ENCODE data around the gene DAZAP2. TPM values are rescaled to one million over a fixed set of nuclear protein-coding genes. Genes with fewer than 3 reads are reported as not detected.
A peak's percentile ranks its signal among the peaks of the same experiment; 100 is the strongest.
"Not testable (repeated sequence)": the region's sequence is repeated elsewhere in the genome, so short reads cannot be mapped to it uniquely, and the experiment has no call there.

DAZAP2 gene
- polyA plus RNA-seq, 4 donors, result 325 to 498 (median 480) TPM

GRCh38 chr12:51281202-51281924 lies 42.7 kb downstream of the DAZAP2 start:
- FAIRE-seq, result no peak
- DNase-seq, result no peak
- no peak overlapping the region for H3K27ac ChIP-seq (ENCODE audit: low read depth in 1 of 3, low read length in 2 of 3)
- H3K4me3 ChIP-seq (ENCODE audit: low read depth in 1 of 3, low read length in 3 of 3), result no peak overlapping the region
- no peaks in the 10 kb centered on the region for H3K9me3 ChIP-seq (ENCODE audit: control insufficient read depth in 2 of 2, insufficient read depth in 1 of 2, low read depth in 1 of 2, low read length in 1 of 2)
- no peaks in the 10 kb centered on the region for H3K36me3 ChIP-seq (ENCODE audit: control insufficient read depth in 3 of 3, insufficient read depth in 2 of 3, low read depth in 1 of 3, low read length in 3 of 3)
- H3K4me1 ChIP-seq (ENCODE audit: control insufficient read depth in 3 of 3, insufficient read depth in 2 of 3, low read depth in 1 of 3, low read length in 2 of 3), result no peaks in the 10 kb centered on the region
- WGBS, 3 donors, result 86 to 94% (median 86%) methylated on average over 4 of the region's 4 CpGs
- H3K27me3 ChIP-seq (ENCODE audit: control insufficient read depth in 3 of 3, insufficient read depth in 3 of 3, low read length in 3 of 3), result no peaks in the 10 kb centered on the region

GRCh38 chr12:51285843-51286242 lies 47.2 kb downstream of the DAZAP2 start:
- no peak for FAIRE-seq
- 38 to 69% (median 62%) methylated on average over 1 of the region's 1 CpG for WGBS, 3 donors
- no peaks in the 10 kb centered on the region for H3K4me1 ChIP-seq (ENCODE audit: control insufficient read depth in 3 of 3, insufficient read depth in 2 of 3, low read depth in 1 of 3, low read length in 2 of 3)

GRCh38 chr12:51291603-51292513 lies 53.2 kb downstream of the DAZAP2 start:
- FAIRE-seq; H3K9me3 ChIP-seq (ENCODE audit: control insufficient read depth in 2 of 2, insufficient read depth in 1 of 2, low read depth in 1 of 2, low read length in 1 of 2); H3K4me3 ChIP-seq (ENCODE audit: low read depth in 1 of 3, low read length in 3 of 3); H3K27ac ChIP-seq (ENCODE audit: low read depth in 1 of 3, low read length in 2 of 3); H3K27me3 ChIP-seq (ENCODE audit: control insufficient read depth in 3 of 3, insufficient read depth in 3 of 3, low read length in 3 of 3); H3K36me3 ChIP-seq (ENCODE audit: control insufficient read depth in 3 of 3, insufficient read depth in 2 of 3, low read depth in 1 of 3, low read length in 3 of 3); H3K4me1 ChIP-seq (ENCODE audit: control insufficient read depth in 3 of 3, insufficient read depth in 2 of 3, low read depth in 1 of 3, low read length in 2 of 3): not testable (repeated sequence)
- 37 to 79% (median 45%) methylated on average over 9 of the region's 9 CpGs for WGBS, 3 donors
- DNase-seq, result peak; percentile 24 to 87

More at GRCh38 chr12:51285843-51286242, 47.2 kb downstream of the DAZAP2 start:
- H3K36me3 ChIP-seq (ENCODE audit: control insufficient read depth in 3 of 3, insufficient read depth in 2 of 3, low read depth in 1 of 3, low read length in 3 of 3), result no peaks in the 10 kb centered on the region
- DNase-seq, result no peak
- no peak overlapping the region for H3K27ac ChIP-seq (ENCODE audit: low read depth in 1 of 3, low read length in 2 of 3)
- no peaks in the 10 kb centered on the region for H3K9me3 ChIP-seq (ENCODE audit: control insufficient read depth in 2 of 2, insufficient read depth in 1 of 2, low read depth in 1 of 2, low read length in 1 of 2)
- H3K27me3 ChIP-seq (ENCODE audit: control insufficient read depth in 3 of 3, insufficient read depth in 3 of 3, low read length in 3 of 3), result no peaks in the 10 kb centered on the region
- H3K4me3 ChIP-seq (ENCODE audit: low read depth in 1 of 3, low read length in 3 of 3), result no peak overlapping the region

Other genes starting within 250 kb of the DAZAP2 start
- 10 to 100 TPM in 3 of 4 donors, 1 to 10 TPM in 1; 8.9 to 84.1 (median 16.8) TPM for gene SLC11A2, start 212.4 kb upstream of the DAZAP2 start, polyA plus RNA-seq
- gene LETMD1, start 190.5 kb upstream of the DAZAP2 start, polyA plus RNA-seq, result 100 to 1,000 TPM in 1 of 4 donors, 10 to 100 TPM in 3; 74.7 to 173 (median 85.6) TPM
- 10 to 100 TPM in 1 of 4 donors, 1 to 10 TPM in 3; 3.8 to 14.5 (median 8.1) TPM for gene CSRNP2, start 155.2 kb upstream of the DAZAP2 start, polyA plus RNA-seq
- 10 to 100 TPM in 2 of 4 donors, 1 to 10 TPM in 2; 8.6 to 31.1 (median 13.6) TPM for gene TFCP2, start 65.7 kb upstream of the DAZAP2 start, polyA plus RNA-seq
- gene POU6F1, start 20.8 kb upstream of the DAZAP2 start, polyA plus RNA-seq, result 1 to 10 TPM in 3 of 4 donors, under 1 TPM in 1; 0.22 to 6.1 (median 3.5) TPM
- 10 to 100 TPM; 22.2 to 48.7 (median 31.2) TPM for gene SMAGP, start 31.6 kb downstream of the DAZAP2 start, polyA plus RNA-seq
- gene BIN2, start 85.3 kb downstream of the DAZAP2 start, polyA plus RNA-seq, result 1 to 10 TPM; 1.6 to 6.1 (median 4.0) TPM
- gene CELA1, start 107.9 kb downstream of the DAZAP2 start, polyA plus RNA-seq, result under 1 TPM in 1 of 4 donors, not detected in 3; 0.09 TPM
- 10 to 100 TPM in 3 of 4 donors, 1 to 10 TPM in 1; 8.4 to 45.2 (median 22.5) TPM for gene GALNT6, start 152.6 kb downstream of the DAZAP2 start, polyA plus RNA-seq
- gene SLC4A8, start 186.0 kb downstream of the DAZAP2 start, polyA plus RNA-seq, result 1 to 10 TPM in 3 of 4 donors, under 1 TPM in 1; 0.43 to 2.5 (median 1.7) TPM

Measured in small intestine (tissue), 7 donors.